Neuronal stem cell (in vitro differentiated cells): ENCODE measurements around the gene EAF1. TPM values are rescaled to one million over a fixed set of nuclear protein-coding genes. Genes with fewer than 3 reads are reported as not detected.

ENCODE experiments used
- DNase-seq: peaks from one replicate; pipeline ENCODE4 v3.0.0-alpha.2; 2013; ENCODE audit warnings: low spot score
- H2AFZ ChIP-seq: one replicate; pipeline ENCODE4 v1.6.1; 2013; ENCODE audit warnings: mild to moderate bottlenecking, low read length, inconsistent platforms
- H2AK5ac ChIP-seq: 2 replicates; pipeline ENCODE4 v1.6.1; 2013; ENCODE audit warnings: low read depth, mild to moderate bottlenecking, inconsistent platforms, low read length, moderate library complexity, mixed read lengths
- H2BK120ac ChIP-seq: 2 replicates; pipeline ENCODE4 v1.6.1; 2013; ENCODE audit warnings: low read depth, mild to moderate bottlenecking, inconsistent platforms, low read length, moderate library complexity, mixed read lengths
- H2BK12ac ChIP-seq: one replicate; pipeline ENCODE4 v1.6.1; 2013; ENCODE audit warnings: low read length, inconsistent platforms
- H2BK15ac ChIP-seq: 2 replicates; pipeline ENCODE4 v1.6.1; 2013; ENCODE audit warnings: mild to moderate bottlenecking, low read length, inconsistent platforms, mixed read lengths
- H2BK5ac ChIP-seq: one replicate; pipeline ENCODE4 v1.6.1; 2013; ENCODE audit warnings: inconsistent platforms, mild to moderate bottlenecking, low read length, moderate library complexity
- H3K14ac ChIP-seq: one replicate; pipeline ENCODE4 v1.6.1; 2013; ENCODE audit warnings: low read length, inconsistent platforms
- H3K18ac ChIP-seq: 2 replicates; pipeline ENCODE4 v1.6.1; 2013; ENCODE audit warnings: low read length, inconsistent platforms
- H3K23ac ChIP-seq: 2 replicates; pipeline ENCODE4 v1.6.1; 2013; ENCODE audit warnings: low read depth, mild to moderate bottlenecking, mixed read lengths, low read length, inconsistent platforms; ENCODE audit not compliant: poor library complexity
- H3K27ac ChIP-seq: replicated peaks from 3 replicates; pipeline ENCODE4 v1.5.1; 2013; ENCODE audit warnings: low read length, inconsistent platforms
- H3K27me3 ChIP-seq, 3 experiments: 2 replicates each; pipeline ENCODE4 v1.6.1; 2013; ENCODE audit warnings: low read length in 3 of 3, mild to moderate bottlenecking in 2 of 3, inconsistent platforms in 1 of 3, low read depth in 1 of 3, mixed read lengths in 1 of 3, moderate library complexity in 1 of 3; ENCODE audit not compliant: control insufficient read depth in 3 of 3, insufficient read depth in 3 of 3
- H3K36me3 ChIP-seq, 2 donors: replicated peaks in 1 of 2; 2 replicates each; pipeline ENCODE4 v1.6.1; 2013; ENCODE audit warnings: low read length in 2 of 2; ENCODE audit not compliant: control insufficient read depth in 2 of 2, insufficient read depth in 2 of 2
- H3K4ac ChIP-seq: 2 replicates; pipeline ENCODE4 v1.6.1; 2013; ENCODE audit warnings: inconsistent platforms, mild to moderate bottlenecking, low read length, moderate library complexity
- H3K4me1 ChIP-seq, 2 donors: 1 replicate in 1 of 2; 2 replicates in 1 of 2; pipeline ENCODE4 v1.6.1; 2013; ENCODE audit warnings: low read length in 2 of 2, low read depth in 1 of 2; ENCODE audit not compliant: control insufficient read depth in 2 of 2, insufficient read depth in 1 of 2
- H3K4me2 ChIP-seq: one replicate; pipeline ENCODE4 v1.6.1; 2013; ENCODE audit warnings: mild to moderate bottlenecking, low read length, inconsistent platforms; ENCODE audit not compliant: insufficient read depth, poor library complexity, severe bottlenecking
- H3K4me3 ChIP-seq, 2 donors: 2 replicates each; pipeline ENCODE4 v1.5.1; 2013; ENCODE audit warnings: low read length in 2 of 2, mild to moderate bottlenecking in 2 of 2, inconsistent platforms in 1 of 2, moderate library complexity in 1 of 2
- H3K79me1 ChIP-seq: one replicate; pipeline ENCODE4 v1.6.1; 2013; ENCODE audit warnings: low read depth, mild to moderate bottlenecking, inconsistent platforms, low read length, moderate library complexity
- H3K9ac ChIP-seq: one replicate; pipeline ENCODE4 v1.6.1; 2013; ENCODE audit warnings: mild to moderate bottlenecking, low read depth, low read length, inconsistent platforms; ENCODE audit not compliant: poor library complexity
- H3K9me3 ChIP-seq, 2 donors: replicated peaks in 1 of 2; 2 replicates each; pipeline versions ENCODE3 to v1.6.1; 2013; ENCODE audit warnings: low read length in 2 of 2, mild to moderate bottlenecking in 2 of 2, inconsistent platforms in 1 of 2, low read depth in 1 of 2, mixed read lengths in 1 of 2, moderate library complexity in 1 of 2; ENCODE audit not compliant: control insufficient read depth in 2 of 2, insufficient read depth in 1 of 2
- H4K8ac ChIP-seq: one replicate; pipeline ENCODE4 v1.6.1; 2013; ENCODE audit warnings: low read depth, mild to moderate bottlenecking, inconsistent platforms, low read length, moderate library complexity
- H4K91ac ChIP-seq: one replicate; pipeline ENCODE4 v1.6.1; 2013; ENCODE audit warnings: low read length, low read depth, mild to moderate bottlenecking, inconsistent platforms; ENCODE audit not compliant: poor library complexity
- WGBS, 2 donors: extraction: QIAGEN DNeasy Blood & Tissue Kit; methylation state at CpG; one replicate each; pipeline ENCODE4 v1.1.7; 2013; ENCODE audit warnings: missing lambda C conversion rate in 2 of 2, mixed read lengths in 1 of 2; ENCODE audit not compliant: insufficient read length in 2 of 2, insufficient replicate concordance in 1 of 2; ENCODE audit errors: extremely low coverage in 2 of 2; 5-methylcytosine and 5-hydroxymethylcytosine counted together
- polyA plus RNA-seq, 2 experiments: library from polyadenylated mRNA; stranded (reverse); fragments of 200-250 nt; gene quantifications; one replicate each; pipeline ENCODE4 v1.2.3, GENCODE V29; 2013

Gene EAF1
- polyA plus RNA-seq (2013, experiment 1 of 2), result 18.8 TPM
- 17.9 TPM for polyA plus RNA-seq (2013, experiment 2 of 2)

DNA sequence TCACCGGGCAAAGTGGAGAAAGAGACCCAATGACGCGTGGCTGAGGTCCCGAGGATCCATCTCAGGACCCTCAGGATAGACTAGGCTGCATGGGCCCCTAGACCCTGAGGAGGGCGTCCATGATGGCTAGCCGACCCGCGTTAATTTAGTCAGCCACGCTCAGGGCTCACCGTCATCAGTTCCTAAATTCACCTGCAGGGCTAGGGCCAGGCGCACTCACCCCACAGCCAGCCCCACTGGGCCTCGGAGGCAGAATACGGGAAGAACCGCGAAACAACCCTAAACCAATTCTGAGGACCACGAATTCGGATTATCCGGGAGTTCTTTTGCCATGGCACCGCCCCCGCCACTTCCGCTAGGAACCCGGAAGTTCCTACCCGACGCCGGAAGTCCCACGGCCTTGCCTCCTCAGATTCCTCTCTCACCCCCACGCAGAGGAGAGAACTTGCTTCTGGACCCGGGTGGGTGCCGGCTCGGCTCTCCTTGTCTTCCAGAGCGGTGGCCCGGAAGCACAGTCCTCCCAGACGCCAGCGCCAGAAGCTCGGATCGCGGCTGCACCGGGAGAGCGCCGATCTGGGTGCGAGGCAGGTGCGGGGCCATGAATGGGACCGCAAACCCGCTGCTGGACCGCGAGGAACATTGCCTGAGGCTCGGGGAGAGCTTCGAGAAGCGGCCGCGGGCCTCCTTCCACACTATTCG lies at the start of gene EAF1, which contains the start of gene METTL6:
Gene EAF1, plus strand, starts transcription at position 417 of the 699 bp plus-strand sequence. Its CDS starts 182 bp downstream, at position 599.
Gene METTL6, minus strand, starts transcription at position 363 of the 699 bp plus-strand sequence. CDS start 1,033 bp downstream, outside the sequence.
- Histone ChIP-seq H3K79me1 (peaks cover 8% of the 10 kb centered on the region), H3K9me3 (no peaks in the 10 kb centered on the region), H3K18ac (peak within 1 kb of the TSS; percentile 99), H2BK5ac (peak within 1 kb of the TSS; percentile 88), H2BK15ac (no peak within 1 kb of the TSS), H3K23ac (peak within 1 kb of the TSS; percentile 63), H4K91ac (no peak within 1 kb of the TSS), H3K4ac (no peak within 1 kb of the TSS), H2AFZ (peak within 1 kb of the TSS; percentile 98), H4K8ac (peak within 1 kb of the TSS; percentile 54), H3K4me1 (peaks cover 6 to 7% of the 10 kb centered on the region in 2 donors), H3K4me2 (peak within 1 kb of the TSS; percentile 75), H3K4me3 (peak within 1 kb of the TSS; percentile 83 to 93), H3K27ac (peak within 1 kb of the TSS; percentile 69), H3K36me3 (peaks cover 17 to 71% of the 10 kb centered on the region in 2 donors), H2BK120ac (peak within 1 kb of the TSS; percentile 61), H3K9ac (peak within 1 kb of the TSS; percentile 92), H3K27me3 (no peaks in the 10 kb centered on the region), H2BK12ac (no peak within 1 kb of the TSS), H2AK5ac (peak within 1 kb of the TSS; percentile 65), H3K14ac (peak within 1 kb of the TSS; percentile 97)
- peak; percentile 65 for DNase-seq
- no CpG with 5 or more reads among the region's 52 CpGs for WGBS, 2 donors

DNA sequence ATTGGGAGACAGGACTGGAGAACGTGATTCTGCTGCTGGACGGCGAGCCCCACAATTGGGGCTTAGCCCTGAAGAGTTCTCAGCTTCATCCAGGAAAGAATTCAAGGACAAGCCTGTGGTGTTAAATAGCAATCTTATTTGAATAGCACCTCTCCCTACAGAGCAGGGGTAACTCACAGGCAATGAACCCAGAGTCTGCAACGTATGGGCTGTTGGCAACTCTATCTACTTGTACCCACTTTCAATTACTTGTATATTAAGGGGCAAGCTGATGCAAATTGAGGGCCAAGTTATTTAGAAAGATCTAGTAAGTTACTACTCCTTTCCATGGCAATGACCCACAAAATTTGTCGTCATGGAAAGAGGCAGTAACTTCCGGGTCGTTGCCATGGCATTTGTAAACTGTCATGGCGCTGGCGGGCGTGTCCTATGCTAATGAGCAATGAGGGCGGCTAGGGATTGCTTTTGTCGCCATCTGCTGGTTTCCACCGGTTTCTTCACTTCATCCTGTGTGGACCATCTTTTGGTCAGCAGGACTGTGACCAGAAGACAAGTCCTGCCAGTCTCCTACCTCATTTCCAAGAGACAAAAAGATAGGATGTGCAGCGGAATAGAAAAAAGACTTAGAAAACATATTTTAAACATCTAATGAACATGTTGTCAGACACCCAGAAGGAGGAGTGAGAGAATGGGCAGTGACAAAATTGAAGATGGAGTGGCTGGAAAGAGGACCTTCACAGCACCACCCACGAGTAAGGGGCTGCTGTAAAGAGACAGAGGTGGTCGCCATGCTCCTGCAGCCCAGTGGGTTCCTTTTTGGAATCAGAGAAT lies 49.2 kb upstream of the EAF1 start:
- Histone ChIP-seq H3K4me1 (peaks cover 0 to 2% of the 10 kb centered on the region in 2 donors), H2BK120ac (no peak overlapping the region), H4K91ac (no peak overlapping the region), H3K18ac (no peak overlapping the region), H3K4ac (no peak overlapping the region), H4K8ac (no peak overlapping the region), H2BK5ac (no peak overlapping the region), H3K9ac (no peak overlapping the region), H2BK12ac (no peak overlapping the region), H3K27me3 (peaks cover 0 to 3% (median 0%) of the 10 kb centered on the region in 3 experiments), H2AFZ (peak overlapping the region; percentile 92), H3K23ac (no peak overlapping the region), H3K79me1 (no peaks in the 10 kb centered on the region), H3K27ac (no peak overlapping the region), H3K14ac (no peak overlapping the region), H2AK5ac (no peak overlapping the region), H2BK15ac (no peak overlapping the region), H3K9me3 (no peaks in the 10 kb centered on the region), H3K36me3 (no peaks in the 10 kb centered on the region), H3K4me3 (peak overlapping the region in 1 of 2 donors; percentile 27), H3K4me2 (no peak overlapping the region)
- no CpG with 5 or more reads among the region's 16 CpGs for WGBS, 2 donors
- peak; percentile 81 for DNase-seq

DNA sequence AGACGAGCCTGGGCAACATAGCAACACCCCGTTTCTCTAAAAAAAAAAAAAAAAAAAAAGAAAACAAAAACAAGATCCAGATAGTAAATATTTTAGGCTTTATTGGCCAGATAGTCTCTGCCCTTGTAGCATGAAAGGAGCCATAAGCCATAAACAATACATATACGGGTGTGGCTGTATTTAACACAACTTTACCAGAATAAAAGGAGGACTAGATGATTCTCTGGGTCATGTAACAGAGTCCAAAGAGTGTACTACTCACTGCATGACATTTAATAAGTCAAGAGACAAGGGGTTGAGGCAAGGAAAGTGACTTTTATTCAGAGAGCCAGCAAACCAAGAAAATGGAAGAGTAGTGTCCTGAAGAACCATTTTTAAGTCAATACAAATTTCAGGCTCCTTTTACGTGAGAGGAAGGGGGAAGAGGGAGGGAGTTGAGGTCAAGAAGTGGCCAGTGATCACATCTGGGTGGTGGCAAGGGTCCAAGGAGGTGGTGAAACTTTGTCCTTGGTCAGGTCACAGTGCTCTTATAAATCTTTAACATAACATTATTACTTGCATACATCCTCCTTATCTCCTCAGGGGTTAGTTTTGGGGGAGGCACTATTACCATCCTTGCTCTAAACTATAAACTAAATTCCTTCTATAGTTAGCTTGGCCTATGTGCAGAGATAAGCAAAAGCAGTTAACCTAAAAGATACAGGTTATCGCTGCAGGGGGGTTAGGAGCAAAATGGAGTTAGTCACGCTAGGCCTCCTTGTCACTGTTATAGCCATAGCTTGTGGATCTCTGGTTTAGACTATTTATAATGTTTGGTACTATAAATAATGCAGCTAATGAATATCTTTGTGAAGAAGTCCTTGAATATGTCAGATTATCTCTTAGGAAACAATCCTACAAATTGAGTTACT lies 46.2 kb upstream of the EAF1 start:
- Histone ChIP-seq H3K79me1 (no peaks in the 10 kb centered on the region), H2AFZ (no peak overlapping the region), H3K27ac (no peak overlapping the region), H2BK5ac (no peak overlapping the region), H3K23ac (no peak overlapping the region), H3K27me3 (no peaks in the 10 kb centered on the region), H4K91ac (no peak overlapping the region), H3K9me3 (peaks cover 0 to 4% of the 10 kb centered on the region in 2 donors), H3K9ac (no peak overlapping the region), H2BK15ac (no peak overlapping the region), H4K8ac (no peak overlapping the region), H3K4me1 (peaks cover 0 to 2% of the 10 kb centered on the region in 2 donors), H3K14ac (no peak overlapping the region), H3K36me3 (no peaks in the 10 kb centered on the region), H2AK5ac (no peak overlapping the region), H2BK12ac (no peak overlapping the region), H3K4me2 (no peak overlapping the region), H3K18ac (no peak overlapping the region), H2BK120ac (no peak overlapping the region), H3K4me3 (no peak overlapping the region), H3K4ac (no peak overlapping the region)
- WGBS, 2 donors, result no CpG with 5 or more reads among the region's 6 CpGs
- DNase-seq, result no peak
